HepG2 (cell line): ENCODE data around the gene SLC7A8. TPM values are rescaled to one million over a fixed set of nuclear protein-coding genes. Genes with fewer than 3 reads are reported as not detected.

ENCODE experiments used
- ATAC-seq: fragments of 200-7000 bp; cut with Tn5 transposase; 3 replicates; pipeline ENCODE4 v1.9.1; 2020; ENCODE audit warnings: mild to moderate bottlenecking, moderate library complexity
- BruUV-seq: library from RNA; stranded (reverse); fragments of 400-500 nt; replicated peaks from 2 replicates; lab custom pipeline; 2021; lab: Mats Ljungman, UMichigan
- CTCF ChIA-PET: fragments of 300-600 bp; formaldehyde crosslinking; extraction: SDS; loops from one replicate; lab custom pipeline; 2021; ENCODE audit warnings: low total read pairs, inconsistent platforms, low intra/inter-chr PET ratio; lab: Yijun Ruan, JAX
- POLR2A ChIA-PET: fragments of 350-600 bp; sonication (Branson Sonifier 250); formaldehyde crosslinking; loops from one replicate; lab custom pipeline; 2020; ENCODE audit warnings: antibody characterized with exemption, inconsistent platforms; lab: Yijun Ruan, JAX
- DNase-seq: peaks from one replicate; pipeline ENCODE4 v3.0.0-alpha.2; 2015; ENCODE audit warnings: low spot score
- FAIRE-seq: peaks from 3 replicates; lab custom pipeline; 2011; peaks lifted over from hg19 to GRCh38; lab: Jason Lieb, UNC
- H2AFZ ChIP-seq: one replicate; pipeline ENCODE4 v1.6.1; 2011; ENCODE audit warnings: low read length, inconsistent platforms
- H3K27ac ChIP-seq: fragments of 300-600 bp; 3 replicates; pipeline ENCODE4 v1.8.0; 2011; ENCODE audit warnings: mixed run types, mild to moderate bottlenecking, mixed read lengths, low read length, inconsistent platforms; ENCODE audit not compliant: insufficient read depth; ENCODE audit errors: extremely low read length
- H3K27me3 ChIP-seq, 2 experiments: fragments of 200-600 bp in 1 of 2; 2 replicates in 1 of 2; 3 replicates in 1 of 2; pipeline versions ENCODE4 v1.6.0 to v1.8.0; 2011; ENCODE audit warnings: low read length in 2 of 2, mild to moderate bottlenecking in 2 of 2, moderate library complexity in 2 of 2, inconsistent platforms in 1 of 2; ENCODE audit not compliant: insufficient read depth in 2 of 2, control insufficient read depth in 1 of 2
- H3K36me3 ChIP-seq, 2 experiments: fragments of 200-600 bp in 1 of 2; replicated peaks in 1 of 2; 2 replicates in 1 of 2; 3 replicates in 1 of 2; pipeline versions ENCODE4 v1.5.1 to v1.8.0; 2011; ENCODE audit warnings: low read length in 2 of 2, inconsistent platforms in 1 of 2; ENCODE audit not compliant: insufficient read depth in 2 of 2, control insufficient read depth in 1 of 2
- H3K4me1 ChIP-seq: 2 replicates; pipeline ENCODE4 v1.5.1; 2012; ENCODE audit warnings: low read length, inconsistent platforms; ENCODE audit not compliant: insufficient read depth
- H3K4me2 ChIP-seq: 2 replicates; pipeline ENCODE4 v1.6.0; 2011; ENCODE audit warnings: low read depth, low read length, inconsistent platforms
- H3K4me3 ChIP-seq, 3 experiments: fragments of 200-600 bp in 1 of 3; sonication (generic), shearing (Covaris generic) in 1 of 3; replicated peaks in 1 of 3; 2 replicates each; pipeline ENCODE4 v1.5.1; 2011 to 2016; ENCODE audit warnings: low read length in 3 of 3, inconsistent platforms in 2 of 3, low read depth in 2 of 3, mild to moderate bottlenecking in 2 of 3, control low read depth in 1 of 3, mixed read lengths in 1 of 3; ENCODE audit not compliant: insufficient read depth in 1 of 3
- H3K79me2 ChIP-seq: one replicate; pipeline ENCODE4 v1.6.1; 2011; ENCODE audit warnings: low read length, inconsistent platforms; ENCODE audit not compliant: insufficient read depth
- H3K9ac ChIP-seq: 2 replicates; pipeline ENCODE4 v1.6.0; 2011; ENCODE audit warnings: mild to moderate bottlenecking, low read depth, low read length, inconsistent platforms; ENCODE audit not compliant: insufficient read depth
- H3K9me3 ChIP-seq: 2 replicates; pipeline ENCODE4 v1.5.1; 2012; ENCODE audit warnings: mild to moderate bottlenecking, low read length
- H4K20me1 ChIP-seq: 2 replicates; pipeline ENCODE4 v1.6.0; 2011; ENCODE audit warnings: inconsistent platforms, mild to moderate bottlenecking, low read length, moderate library complexity; ENCODE audit not compliant: insufficient read depth
- HNRNPH1 ChIP-seq: fragments of 200-400 bp; formaldehyde crosslinking; optimal IDR thresholded peaks from 2 replicates; pipeline ENCODE3; 2017; ENCODE audit warnings: mild to moderate bottlenecking, low read depth, low read length
- IRF9 ChIP-seq: sonication (generic); formaldehyde crosslinking; IDR thresholded peaks from 2 replicates; pipeline ENCODE4 v1.8.0; 2022; ENCODE audit warnings: missing genetic modification reagents, mild to moderate bottlenecking, borderline replicate concordance
- KDM5A ChIP-seq: fragments of 200-600 bp; sonication (generic); IDR thresholded peaks from 2 replicates; pipeline ENCODE4 v1.7.0; 2018; ENCODE audit warnings: antibody characterized with exemption, mild to moderate bottlenecking, low read length, borderline replicate concordance
- LCORL ChIP-seq, 2 experiments: fragments of 450-650 bp in 1 of 2; sonication (generic) in 1 of 2; formaldehyde crosslinking in 1 of 2; IDR thresholded peaks; 2 replicates each; pipeline versions ENCODE4 v1.5.0 to v1.6.1; 2017 to 2020; ENCODE audit warnings: antibody characterized with exemption in 1 of 2, missing genetic modification reagents in 1 of 2
- LRRFIP1 ChIP-seq: sonication (generic); formaldehyde crosslinking; conservative IDR thresholded peaks from 2 replicates; pipeline ENCODE4 v1.4.0; 2020; ENCODE audit warnings: missing genetic modification reagents
- PBX2 ChIP-seq: IDR thresholded peaks from 2 replicates; pipeline ENCODE4 v1.6.1; 2016; ENCODE audit warnings: control low read depth
- RORA ChIP-seq: sonication (generic); formaldehyde crosslinking; IDR thresholded peaks from 2 replicates; pipeline ENCODE4 v1.5.0; 2020; ENCODE audit warnings: mild to moderate bottlenecking, missing genetic modification reagents, moderate library complexity
- SETDB1 ChIP-seq: sonication (generic); formaldehyde crosslinking; IDR thresholded peaks from 2 replicates; pipeline ENCODE4 v1.5.1; 2020; ENCODE audit warnings: missing genetic modification reagents, mild to moderate bottlenecking, borderline replicate concordance
- SRF ChIP-seq: IDR thresholded peaks from 2 replicates; pipeline ENCODE4 v1.6.1; 2011; ENCODE audit warnings: mild to moderate bottlenecking, low read depth, low read length, moderate library complexity
- TCF7 ChIP-seq: sonication (generic); IDR thresholded peaks from 2 replicates; pipeline ENCODE4 v1.6.1; 2016; ENCODE audit warnings: antibody characterized with exemption, low read depth
- ZBTB8A ChIP-seq: sonication (generic); formaldehyde crosslinking; IDR thresholded peaks from 2 replicates; pipeline ENCODE4 v1.4.0; 2020; ENCODE audit warnings: mild to moderate bottlenecking, low read depth, missing genetic modification reagents, borderline replicate concordance
- ZFP36 ChIP-seq: fragments of 150-350 bp; IDR thresholded peaks from 2 replicates; pipeline ENCODE4 v1.6.1; 2018; ENCODE audit warnings: borderline replicate concordance, low read length, low read depth; ENCODE audit not compliant: partially characterized antibody
- ZNF17 ChIP-seq: sonication (generic); formaldehyde crosslinking; IDR thresholded peaks from 2 replicates; pipeline ENCODE4 v1.5.0; 2020; ENCODE audit warnings: mild to moderate bottlenecking, missing genetic modification reagents
- ZNF333 ChIP-seq: sonication (generic); formaldehyde crosslinking; IDR thresholded peaks from 2 replicates; pipeline ENCODE4 v1.4.0; 2020; ENCODE audit warnings: mild to moderate bottlenecking, missing genetic modification reagents, borderline replicate concordance
- ZNF512B ChIP-seq: sonication (generic); formaldehyde crosslinking; IDR thresholded peaks from 2 replicates; pipeline ENCODE4 v1.5.1; 2020; ENCODE audit warnings: missing genetic modification reagents, mild to moderate bottlenecking, borderline replicate concordance
- ZNF605 ChIP-seq: sonication (generic); formaldehyde crosslinking; IDR thresholded peaks from 2 replicates; pipeline ENCODE4 v1.8.0; 2022; ENCODE audit warnings: mild to moderate bottlenecking, missing genetic modification reagents
- ZNF768 ChIP-seq: sonication (generic); formaldehyde crosslinking; IDR thresholded peaks from 2 replicates; pipeline ENCODE4 v1.4.0; 2020; ENCODE audit warnings: missing genetic modification reagents
- WGBS: methylation state at CpG from one replicate; pipeline ENCODE4 v1.1.6; 2017; ENCODE audit warnings: low lambda C conversion rate; 5-methylcytosine and 5-hydroxymethylcytosine counted together
- in situ Hi-C: cut with HindIII; loops from 2 replicates; pipeline ENCODE4 v1.10.0; 2017; ENCODE audit warnings: low pct_unique_long_range_greater_than_20kb; ENCODE audit not compliant: extremely low pct_ligation_motif_present
- intact Hi-C: fragments of 100-400 bp; cut with micrococcal nuclease; formaldehyde crosslinking; loops from one replicate; pipeline ENCODE4 v1.10.0; 2022; ENCODE audit not compliant: unreplicated experiment
- polyA plus RNA-seq, 8 experiments: library from polyadenylated mRNA; depleted of rRNA in 3 of 8; stranded (reverse) in 7 of 8; unstranded in 1 of 8; fragments of >200 nt; fragmentation: Illumina TruSeq in 4 of 8; extraction: Trizol in 4 of 8; gene quantifications; 2 replicates each; pipeline versions ENCODE4 v1.2.1 to v1.2.3, GENCODE V29; 2011 to 2016; ENCODE audit warnings: low read depth in 4 of 8, missing spikeins in 1 of 8, mixed read lengths in 1 of 8; ENCODE audit not compliant: insufficient read depth in 1 of 8
- total RNA-seq, 5 experiments: library from RNA; depleted of rRNA; stranded (reverse); fragments of >200 nt; fragmentation: Illumina TruSeq; extraction: Trizol; gene quantifications; 2 replicates each; pipeline ENCODE4 v1.2.3, GENCODE V29; 2016; ENCODE audit warnings: low read depth in 1 of 5

SLC7A8 gene
- total and polyA plus RNA-seq, 2 of the 13 experiments (the other 11 are each of a cell fraction or from before 2014, with no cell fraction given): 0.25 TPM; not detected in 1

- H3K9me3 ChIP-seq: no peaks in the 10 kb centered on the region
- POLR2A ChIA-PET: no interaction called here
- no peaks in the 10 kb centered on the region for H3K79me2 ChIP-seq
- no peak overlapping the region; a peak in 1 of 6 replicates for H3K4me3 ChIP-seq
- peak overlapping the region; percentile 29 for H3K4me2 ChIP-seq
- H3K27me3 ChIP-seq: peaks cover 11 to 57% of the 10 kb centered on the region in 2 experiments
- BruUV-seq: no TSS peak
- H3K27ac ChIP-seq: no peak overlapping the region
- no peak overlapping the region for H2AFZ ChIP-seq
- CTCF ChIA-PET: interaction anchor here (1.1 kb wide), 2 partner anchors 16 kb away, joined by 4 to 5 read pairs; no protein-coding TSS in a partner anchor
- no peak overlapping the region for H3K9ac ChIP-seq
- no peak for DNase-seq
- intact Hi-C loops: no loop called here
- no peaks in the 10 kb centered on the region for H4K20me1 ChIP-seq
- in situ Hi-C loops: no loop called here
- FAIRE-seq: peak; percentile 51
- 29% methylated on average over 16 of the region's 16 CpGs for WGBS
- H3K4me1 ChIP-seq: peaks cover 17% of the 10 kb centered on the region
- H3K36me3 ChIP-seq: no peaks in the 10 kb centered on the region
- peak; percentile 60 for ATAC-seq
- TF ChIP-seq ZBTB8A (CRISPR knock-in tag): no peak
- TF ChIP-seq HNRNPH1: peak; percentile 15
- no peak for TF ChIP-seq SETDB1
- no peak for TF ChIP-seq IRF9 (CRISPR knock-in tag)
- no peak for TF ChIP-seq LCORL (IDR thresholded peaks at IDR 0.05)
- no peak for TF ChIP-seq LCORL (CRISPR knock-in tag; IDR thresholded peaks at IDR 0.05)
- TF ChIP-seq TCF7: no peak
- peak; percentile 69; the same call in 1 of the 2 replicates for TF ChIP-seq ZNF605 (CRISPR knock-in tag)
- TF ChIP-seq LRRFIP1 (CRISPR knock-in tag): no peak
- no peak for TF ChIP-seq PBX2 (CRISPR knock-in tag)
- TF ChIP-seq ZNF512B: 0 out of 2 replicates have a peak, but pooled peaks have one; percentile 68
- no peak for TF ChIP-seq KDM5A
- no peak for TF ChIP-seq RORA (CRISPR knock-in tag)
- no peak for TF ChIP-seq ZFP36
- no peak for TF ChIP-seq ZNF17 (CRISPR knock-in tag)
- TF ChIP-seq SRF: no peak
- TF ChIP-seq ZNF768 (CRISPR knock-in tag): peak; percentile 27; the same call in 1 of the 2 replicates
- no peak for TF ChIP-seq ZNF333 (CRISPR knock-in tag)
These were observed 46.8 kb downstream of the SLC7A8 start for GRCh38 chr14:23136566-23137133.
